HG02763 (cell line): ENCODE measurements around the gene RANBP10.

Experiments
- ATAC-seq: cut with Tn5 transposase; IDR thresholded peaks from one replicate; pipeline ENCODE4 v1.9.1; 2021; ENCODE audit warnings: mild to moderate bottlenecking, moderate library complexity; ENCODE audit not compliant: unreplicated experiment

RANBP10 gene

GRCh38 chr16:67749436-67750078 lies 56.8 kb downstream of the RANBP10 start:
- ATAC-seq: no peak

GRCh38 chr16:67748834-67749233 lies 57.5 kb downstream of the RANBP10 start:
- ATAC-seq: no peak

GRCh38 chr16:67746846-67747245 lies 59.5 kb downstream of the RANBP10 start:
- ATAC-seq: no peak

DNA sequence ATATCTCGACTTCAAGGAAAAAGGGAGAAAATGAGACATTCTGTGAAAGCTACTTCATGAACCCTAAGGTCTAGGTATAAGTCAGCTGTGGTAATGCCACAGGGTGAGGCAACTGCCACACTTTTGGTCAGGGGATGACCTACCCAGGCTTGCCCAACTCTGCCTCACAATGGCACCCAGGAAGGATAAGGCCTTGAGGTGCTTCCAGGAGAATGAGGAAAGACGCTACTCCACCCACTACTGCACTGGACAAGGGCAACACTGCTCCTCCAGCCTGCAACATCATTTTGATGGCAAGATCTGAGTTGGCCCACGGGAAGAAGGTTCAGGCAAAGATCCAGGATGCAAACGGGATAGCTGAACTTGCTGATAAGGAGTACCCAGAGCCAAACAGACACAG lies 65.2 kb downstream of the RANBP10 start:
- ATAC-seq: no peak

GRCh38 chr16:67740391-67740790 lies 66.0 kb downstream of the RANBP10 start:
- no peak for ATAC-seq

- ATAC-seq: no peak
Observed at GRCh38 chr16:67736858-67737257, 69.5 kb downstream of the RANBP10 start.

- no peak for ATAC-seq
Observed at GRCh38 chr16:67734731-67735201, 71.6 kb downstream of the RANBP10 start.

GRCh38 chr16:67733734-67734470 lies 72.5 kb downstream of the RANBP10 start:
- no peak for ATAC-seq

DNA sequence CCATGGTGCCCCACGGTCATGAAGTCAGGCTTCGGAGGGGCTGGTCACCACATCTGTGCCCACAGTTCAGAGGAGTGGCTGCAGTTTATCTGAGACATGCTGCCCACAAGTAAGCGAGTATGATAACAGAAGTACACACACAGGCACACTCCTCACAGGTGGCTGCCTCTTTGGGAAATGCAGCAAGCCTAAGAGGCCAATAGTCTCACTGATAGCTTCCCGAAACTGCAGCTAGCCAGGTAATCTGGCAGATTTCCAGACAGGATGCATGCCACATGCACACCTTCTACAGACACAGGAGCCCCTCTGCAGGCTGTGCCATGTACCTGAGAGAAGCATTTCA lies 74.6 kb downstream of the RANBP10 start:
- ATAC-seq: no peak

GRCh38 chr16:67731071-67731752 lies 75.1 kb downstream of the RANBP10 start:
- no peak for ATAC-seq

DNA sequence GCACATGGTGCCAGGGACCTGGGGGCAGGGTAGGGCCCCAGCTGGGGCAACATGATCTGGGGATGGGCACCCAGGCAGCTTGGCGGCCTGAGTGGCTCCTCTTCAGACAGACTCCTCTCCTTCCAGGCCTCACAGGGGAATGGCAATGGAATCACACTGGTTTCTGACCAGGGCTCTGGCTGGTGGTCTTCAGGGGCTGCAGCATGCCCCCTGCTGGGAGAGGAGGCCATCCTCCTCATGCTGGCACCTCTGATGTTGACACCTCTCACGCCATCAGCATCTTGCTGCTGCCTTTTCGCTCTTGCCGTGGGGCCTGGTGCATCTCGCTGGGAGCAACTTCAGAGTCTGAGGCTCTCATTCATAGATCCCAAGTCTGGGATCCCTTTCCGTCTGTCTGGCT lies 76.0 kb downstream of the RANBP10 start:
- ATAC-seq: no peak

DNA sequence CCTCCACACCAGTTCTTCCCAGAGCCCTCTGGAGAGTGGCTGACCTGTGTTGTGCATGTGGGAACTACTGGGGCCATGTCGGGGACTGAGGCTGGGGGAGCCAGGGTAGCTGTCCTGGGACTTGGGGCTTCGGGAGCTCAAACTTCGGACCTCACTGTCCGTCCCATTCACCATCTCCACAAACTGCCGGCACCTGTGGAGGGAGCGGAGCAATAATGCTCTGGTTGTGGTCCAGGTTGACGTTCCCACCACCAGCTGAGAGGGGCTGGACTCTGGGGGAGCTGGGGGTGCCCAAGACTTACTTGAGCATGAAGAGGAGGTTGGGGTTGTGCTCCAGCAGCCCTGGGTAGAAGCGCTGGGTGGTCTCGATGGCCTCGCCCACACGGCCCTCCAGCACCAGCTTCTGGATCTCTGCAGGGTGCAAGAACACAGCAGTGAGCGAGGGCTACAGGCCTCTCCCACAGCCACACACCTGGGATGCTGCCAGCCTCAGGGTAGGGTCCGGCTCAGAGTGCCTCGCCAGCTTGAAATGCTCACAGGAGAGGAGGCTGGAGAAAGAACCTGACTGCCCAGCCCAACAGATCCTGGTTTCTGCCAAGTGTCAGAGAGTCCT lies 76.6 kb downstream of the RANBP10 start:
- no peak for ATAC-seq

DNA sequence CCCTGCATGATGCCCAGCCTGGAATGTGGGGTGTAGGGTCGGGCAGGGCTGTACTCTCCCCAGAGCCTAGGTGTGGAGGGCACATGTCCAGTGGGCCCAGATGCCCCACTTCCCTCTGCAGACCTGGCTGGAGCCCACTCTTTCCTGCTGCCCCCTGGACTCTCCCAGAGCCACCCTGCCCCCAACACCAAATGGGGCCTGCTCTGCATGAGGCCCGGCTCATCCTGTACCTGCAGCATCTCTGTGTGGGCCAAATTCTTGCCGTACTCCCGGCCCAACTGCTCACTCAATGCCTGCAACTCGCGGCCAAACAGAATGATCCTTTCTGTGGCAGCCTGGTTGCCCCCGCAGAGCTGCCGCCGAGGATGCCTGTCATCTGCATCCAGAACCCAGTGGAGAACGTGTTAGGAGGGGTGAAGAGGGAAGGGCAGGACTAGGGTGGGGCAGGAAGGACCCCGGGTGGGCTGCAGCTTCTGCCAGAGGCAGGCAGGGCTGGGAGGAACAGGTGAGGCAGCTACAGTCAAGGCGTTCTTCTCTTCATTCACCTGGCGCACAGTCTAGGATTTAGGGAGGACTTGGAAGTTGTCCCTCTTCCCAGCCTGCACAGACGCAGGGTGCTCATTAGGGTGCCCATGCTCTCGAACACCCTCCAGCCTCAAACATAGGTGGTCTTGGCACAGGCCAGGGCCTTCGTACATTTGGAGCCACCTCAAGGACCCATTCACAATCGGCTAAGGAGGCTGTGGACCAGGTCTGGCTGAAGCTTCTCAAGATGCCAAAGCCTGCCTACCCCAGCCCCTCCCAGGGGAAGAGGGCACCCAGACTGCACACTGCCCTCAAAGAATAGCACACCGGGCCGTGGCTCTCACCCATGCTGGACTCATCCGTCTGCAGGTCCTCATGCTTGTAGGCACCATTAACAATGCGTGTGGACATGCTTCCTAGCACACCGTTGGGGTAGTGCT lies 78.6 kb downstream of the RANBP10 start:
- ATAC-seq: no peak

GRCh38 chr16:67726106-67727034 lies 80.0 kb downstream of the RANBP10 start:
- ATAC-seq: no peak

- ATAC-seq: no peak
Observed at GRCh38 chr16:67723911-67724305, 82.5 kb downstream of the RANBP10 start.

DNA sequence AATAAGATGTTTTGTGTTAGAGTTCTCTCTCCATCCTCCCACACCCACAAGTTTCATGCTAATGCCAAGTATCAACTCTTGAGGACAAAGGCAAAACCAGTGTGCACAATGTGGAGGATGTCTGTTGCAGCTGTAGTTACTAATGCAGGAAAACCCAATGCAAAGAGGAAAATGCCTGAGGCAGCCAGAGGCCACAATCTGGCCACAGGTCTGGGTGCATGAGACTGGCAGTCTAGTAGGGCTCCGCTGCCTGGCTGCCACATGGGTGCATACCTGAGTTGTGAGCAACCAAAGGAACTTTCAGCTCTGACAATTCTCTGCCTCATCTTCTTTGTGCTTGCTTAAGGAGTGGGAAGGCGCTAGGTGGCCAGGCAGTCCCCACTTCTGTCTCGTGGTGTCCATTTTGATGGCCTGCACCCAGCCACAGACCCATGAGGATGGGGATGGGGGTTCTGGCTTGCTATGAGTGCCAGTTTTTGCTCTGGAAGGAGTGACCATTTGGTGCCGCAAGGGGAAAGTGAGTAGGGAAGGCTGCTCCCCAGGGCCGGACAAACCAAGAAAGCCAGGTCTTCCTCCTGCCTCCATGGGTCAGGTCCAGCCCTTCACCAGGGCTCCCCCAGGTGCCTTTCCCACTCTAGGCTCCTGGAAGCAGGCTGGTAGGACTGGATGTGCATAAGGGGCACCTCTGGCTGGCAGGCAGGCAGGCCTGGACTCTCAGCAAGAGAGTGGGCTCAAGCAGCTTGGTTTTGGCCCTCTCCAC lies 83.0 kb downstream of the RANBP10 start:
- ATAC-seq: no peak

DNA sequence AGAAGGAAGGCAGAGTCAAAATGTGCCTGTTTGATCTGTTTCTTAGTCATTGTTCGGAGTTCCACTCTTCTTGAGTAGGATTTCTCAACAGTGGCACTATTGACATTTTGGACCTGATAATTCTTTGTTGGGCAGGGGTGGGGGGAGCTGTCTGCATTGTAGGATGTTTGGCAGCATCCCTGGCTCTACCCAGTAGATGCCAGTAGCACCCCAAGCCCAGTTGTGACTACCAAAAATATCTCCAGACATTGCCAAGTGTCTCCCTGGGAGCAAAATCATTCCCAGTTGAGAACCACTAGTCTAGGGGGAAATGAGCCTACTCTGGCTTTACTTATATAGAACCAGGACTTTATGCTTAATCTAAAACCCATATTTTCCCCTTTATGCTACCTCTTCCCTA lies 86.1 kb downstream of the RANBP10 start:
- no peak for ATAC-seq

GRCh38 chr16:67719778-67720144 lies 86.6 kb downstream of the RANBP10 start:
- ATAC-seq: peak; percentile 7
